ENCODE results near the gene AGR2.

The AGR2 gene

GRCh38 chr7:16745645-16746044 lies 59.2 kb downstream of the AGR2 start:
- no peak for TF ChIP-seq CTCF (IDR thresholded peaks at IDR 0.05; ENCODE audit: low read depth, low read length)
- H3K4me3 ChIP-seq (replicated peaks in 1 of 2; ENCODE audit: low read depth in 2 of 2, low read length in 2 of 2), result no peak overlapping the region
- DNase-seq (ENCODE audit: low read depth in 2 of 2), result no peak

- no peak for DNase-seq (ENCODE audit: low read depth in 2 of 2)
- no peak overlapping the region for H3K4me3 ChIP-seq (replicated peaks in 1 of 2; ENCODE audit: low read depth in 2 of 2, low read length in 2 of 2)
- TF ChIP-seq CTCF (IDR thresholded peaks at IDR 0.05; ENCODE audit: low read depth, low read length), result no peak
Measured at GRCh38 chr7:16744518-16745250, 60.1 kb downstream of the AGR2 start.

GRCh38 chr7:16743236-16743635 lies 61.6 kb downstream of the AGR2 start:
- peak; percentile 69 to 82 for DNase-seq (ENCODE audit: low read depth in 2 of 2)
- no peak overlapping the region for H3K4me3 ChIP-seq (replicated peaks in 1 of 2; ENCODE audit: low read depth in 2 of 2, low read length in 2 of 2)
- TF ChIP-seq CTCF (IDR thresholded peaks at IDR 0.05; ENCODE audit: low read depth, low read length), result no peak

- TF ChIP-seq CTCF (IDR thresholded peaks at IDR 0.05; ENCODE audit: low read depth, low read length), result no peak
- no peak for DNase-seq (ENCODE audit: low read depth in 2 of 2)
- H3K4me3 ChIP-seq (replicated peaks in 1 of 2; ENCODE audit: low read depth in 2 of 2, low read length in 2 of 2), result no peak overlapping the region
Measured at GRCh38 chr7:16742547-16742946, 62.3 kb downstream of the AGR2 start.

Measured in cardiac fibroblast (primary cell).